ENCODE measurements around the gene WWTR1.

Gene WWTR1

DNA sequence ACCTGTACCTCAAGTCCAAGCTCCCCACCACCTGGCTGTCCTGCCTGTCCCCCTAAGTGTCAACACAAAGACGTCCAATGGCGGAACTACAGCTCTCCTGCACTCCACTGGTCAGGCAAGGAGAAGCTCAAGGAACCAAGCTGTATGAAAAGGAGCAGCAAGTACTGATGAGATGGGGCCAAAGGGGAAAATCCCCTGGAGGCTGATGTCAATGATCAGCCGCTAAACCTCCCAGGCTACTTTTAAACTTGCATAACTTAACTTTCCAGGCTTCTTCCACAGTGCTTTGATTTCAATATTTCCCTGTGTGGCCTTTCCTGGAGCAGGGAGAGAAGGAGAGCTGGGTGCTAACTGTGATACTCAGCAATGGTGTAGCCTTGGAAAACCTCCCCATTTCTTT, 148.3 kb downstream of the WWTR1 start:
- Histone ChIP-seq H2AFZ (ENCODE audit: low read depth, low read length) (no peak overlapping the region), H3K4me1 (ENCODE audit: insufficient read depth, low read length) (no peaks in the 10 kb centered on the region), H3K9me3 (ENCODE audit: low read length) (no peaks in the 10 kb centered on the region), H3K4me3 (ENCODE audit: low read length) (no peak overlapping the region), H3K36me3 (ENCODE audit: insufficient read depth, low read length) (no peaks in the 10 kb centered on the region), H3K27me3 (ENCODE audit: insufficient read depth, low read length) (no peaks in the 10 kb centered on the region)

DNA sequence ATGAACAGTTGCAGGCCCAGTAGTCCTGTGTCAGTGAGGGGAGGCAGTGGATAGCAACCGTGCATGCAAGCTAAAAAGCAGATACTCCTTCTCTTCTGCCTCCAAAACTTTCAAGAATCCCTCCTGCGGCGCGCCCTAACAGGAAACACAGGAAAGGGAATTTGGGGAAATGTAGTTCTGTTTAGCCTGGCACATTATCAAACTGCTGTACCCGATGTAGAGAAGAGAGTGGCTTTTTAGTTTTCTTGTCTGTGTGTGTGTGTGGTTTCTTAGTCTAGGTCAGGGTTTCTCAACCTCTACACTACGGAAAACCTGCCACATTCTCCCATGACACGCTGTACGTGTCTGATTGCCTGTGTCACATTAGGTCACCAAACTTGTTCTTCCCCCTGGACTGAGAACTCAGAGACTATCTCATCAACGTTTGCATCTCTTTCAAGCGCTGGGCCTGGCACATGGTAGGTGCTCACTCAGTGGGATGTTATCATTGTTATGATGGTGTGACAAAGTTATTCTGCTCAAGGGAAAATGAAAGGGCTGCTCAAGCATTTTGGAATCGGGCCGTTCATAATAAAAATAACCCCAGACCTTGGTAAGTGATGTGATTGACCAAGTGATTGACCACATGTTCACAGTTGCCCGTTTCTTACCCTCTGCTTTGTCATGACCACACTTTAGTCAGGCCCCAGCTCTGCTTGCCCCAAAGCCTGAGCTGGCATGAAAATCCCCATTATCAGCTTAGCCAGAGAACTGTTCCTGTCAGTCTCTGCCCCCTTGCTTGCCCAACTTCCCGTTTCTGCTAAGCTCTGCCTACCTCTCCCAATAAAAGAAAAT, 150.1 kb downstream of the WWTR1 start:
- Histone ChIP-seq H3K4me3 (ENCODE audit: low read length) (no peak overlapping the region), H3K27me3 (ENCODE audit: insufficient read depth, low read length) (no peaks in the 10 kb centered on the region), H3K9me3 (ENCODE audit: low read length) (no peaks in the 10 kb centered on the region), H2AFZ (ENCODE audit: low read depth, low read length) (no peak overlapping the region), H3K36me3 (ENCODE audit: insufficient read depth, low read length) (no peaks in the 10 kb centered on the region), H3K4me1 (ENCODE audit: insufficient read depth, low read length) (no peaks in the 10 kb centered on the region)

DNA sequence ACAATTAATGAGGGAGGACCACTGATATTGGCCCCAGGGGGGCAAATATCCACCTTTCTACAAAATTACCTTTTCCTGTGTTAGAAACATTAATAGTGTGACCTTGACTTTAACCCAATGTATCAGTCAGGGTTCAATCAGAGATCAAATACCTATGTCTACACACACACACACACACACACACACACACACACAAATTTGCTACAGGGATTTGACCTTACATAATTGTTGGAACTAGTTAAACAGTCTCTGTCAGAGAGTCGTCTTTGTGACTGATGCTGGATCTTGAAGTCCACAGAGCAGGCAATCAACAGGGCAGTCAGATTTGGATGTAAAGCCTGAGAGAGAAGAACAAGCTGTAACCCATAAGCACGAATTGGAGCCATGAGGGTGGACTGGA, 150.9 kb downstream of the WWTR1 start:
- no peak overlapping the region for H3K4me3 ChIP-seq (ENCODE audit: low read length)
- H3K27me3 ChIP-seq (ENCODE audit: insufficient read depth, low read length): no peaks in the 10 kb centered on the region

DNA sequence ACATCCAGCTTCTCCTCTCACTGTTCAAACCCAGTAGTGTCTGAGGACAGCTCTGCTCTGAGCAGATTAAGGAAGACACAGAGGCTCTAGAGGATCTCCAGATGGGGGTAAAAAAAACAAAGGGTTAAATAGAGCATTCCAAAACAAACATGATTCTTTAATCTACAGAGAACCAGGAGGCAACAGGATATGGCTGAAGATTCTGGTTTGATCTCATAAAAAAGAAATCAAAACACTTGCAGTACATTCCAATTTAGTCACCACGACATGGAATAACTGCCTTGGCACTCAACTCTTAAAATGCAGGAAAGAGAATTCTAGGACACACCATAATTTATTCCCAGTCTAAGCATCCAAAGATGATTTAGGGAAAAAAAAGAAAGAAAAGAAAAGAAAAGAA, 151.3 kb downstream of the WWTR1 start:
- no peak overlapping the region for H3K4me3 ChIP-seq (ENCODE audit: low read length)
- no peak overlapping the region for H2AFZ ChIP-seq (ENCODE audit: low read depth, low read length)
- H3K9me3 ChIP-seq (ENCODE audit: low read length): no peaks in the 10 kb centered on the region
- no peaks in the 10 kb centered on the region for H3K27me3 ChIP-seq (ENCODE audit: insufficient read depth, low read length)
- no peaks in the 10 kb centered on the region for H3K36me3 ChIP-seq (ENCODE audit: insufficient read depth, low read length)
- H3K4me1 ChIP-seq (ENCODE audit: insufficient read depth, low read length): no peaks in the 10 kb centered on the region

More for the DNA sequence above, 150.9 kb downstream of the WWTR1 start:
- Histone ChIP-seq H2AFZ (ENCODE audit: low read depth, low read length) (no peak overlapping the region), H3K36me3 (ENCODE audit: insufficient read depth, low read length) (no peaks in the 10 kb centered on the region), H3K4me1 (ENCODE audit: insufficient read depth, low read length) (no peaks in the 10 kb centered on the region), H3K9me3 (ENCODE audit: low read length) (no peaks in the 10 kb centered on the region)

DNA sequence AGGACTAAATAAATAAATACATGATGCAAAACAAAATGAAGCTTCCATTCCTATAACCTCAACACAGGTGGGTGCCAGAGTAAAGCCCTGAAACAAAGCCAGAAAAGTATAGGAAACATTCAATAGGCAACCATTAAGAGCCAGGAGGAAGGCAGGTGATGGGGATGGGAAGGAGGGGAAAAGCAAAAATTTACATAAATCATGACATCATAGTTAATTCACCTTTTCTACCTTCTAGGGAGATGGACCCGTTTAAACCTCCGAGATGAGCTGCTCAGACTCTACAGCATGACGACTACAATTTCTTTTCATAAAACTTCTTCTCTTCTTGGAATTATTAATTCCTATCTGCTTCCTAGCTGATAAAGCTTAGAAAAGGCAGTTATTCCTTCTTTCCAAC, 155.4 kb downstream of the WWTR1 start:
- Histone ChIP-seq H3K9me3 (ENCODE audit: low read length) (no peaks in the 10 kb centered on the region), H3K36me3 (ENCODE audit: insufficient read depth, low read length) (no peaks in the 10 kb centered on the region), H3K4me1 (ENCODE audit: insufficient read depth, low read length) (no peaks in the 10 kb centered on the region), H3K4me3 (ENCODE audit: low read length) (no peak overlapping the region), H3K27me3 (ENCODE audit: insufficient read depth, low read length) (no peaks in the 10 kb centered on the region), H2AFZ (ENCODE audit: low read depth, low read length) (no peak overlapping the region)

DNA sequence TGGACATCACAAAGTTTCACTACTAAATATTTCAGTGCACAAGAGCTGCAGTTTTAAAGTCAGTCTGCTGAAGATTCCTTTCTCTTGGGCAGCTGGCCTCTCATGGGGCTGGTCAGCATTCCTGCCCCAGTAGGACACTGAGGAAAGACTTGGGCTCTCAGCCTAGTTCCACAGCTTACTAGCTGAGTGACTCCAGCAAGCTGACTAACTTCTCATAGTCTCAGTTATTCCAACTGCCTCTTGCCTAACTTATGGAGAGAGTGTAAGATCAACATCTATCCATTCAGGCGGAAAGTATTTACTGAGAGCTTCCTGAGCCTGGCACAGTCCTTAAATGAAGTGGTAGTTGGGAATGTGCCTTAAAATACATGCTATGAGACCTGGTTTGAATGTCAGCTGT, 156.3 kb downstream of the WWTR1 start:
- H3K27me3 ChIP-seq (ENCODE audit: insufficient read depth, low read length): no peaks in the 10 kb centered on the region
- H3K4me3 ChIP-seq (ENCODE audit: low read length): no peak overlapping the region
- H3K9me3 ChIP-seq (ENCODE audit: low read length): no peaks in the 10 kb centered on the region
- H3K36me3 ChIP-seq (ENCODE audit: insufficient read depth, low read length): no peaks in the 10 kb centered on the region
- no peaks in the 10 kb centered on the region for H3K4me1 ChIP-seq (ENCODE audit: insufficient read depth, low read length)
- H2AFZ ChIP-seq (ENCODE audit: low read depth, low read length): no peak overlapping the region

DNA sequence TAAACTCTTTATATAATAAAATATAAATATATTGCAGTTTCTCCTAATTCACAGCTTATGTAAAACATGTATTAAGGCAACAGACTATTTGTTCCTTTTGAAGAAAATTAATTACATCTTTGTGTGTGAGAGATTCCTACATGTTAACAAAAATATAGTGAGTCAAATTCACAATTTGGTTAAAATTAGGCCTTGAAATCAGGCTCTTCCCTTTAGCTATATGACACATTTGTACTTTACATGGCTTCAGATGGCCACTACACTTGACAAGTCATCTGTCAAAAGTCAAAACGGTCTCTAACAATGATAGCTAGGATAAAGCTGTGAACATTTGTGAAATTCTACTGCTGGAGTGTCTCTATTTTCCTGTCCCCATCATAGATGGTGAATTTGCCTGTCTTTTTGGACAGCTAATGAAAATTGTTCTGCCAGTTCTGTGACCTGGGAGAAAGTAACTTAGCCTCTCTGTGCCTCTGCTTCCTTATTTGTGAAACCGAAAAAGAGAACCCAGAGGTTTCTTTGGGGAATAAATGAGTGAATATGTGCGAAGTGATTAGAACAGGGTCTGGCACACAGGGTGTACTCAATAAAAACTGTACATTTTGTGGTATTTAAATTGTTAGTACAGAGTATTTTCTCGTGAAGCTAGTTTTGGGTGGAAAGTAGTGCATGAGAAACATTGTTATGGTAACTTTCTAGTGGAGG, 159.7 kb downstream of the WWTR1 start:
- Histone ChIP-seq H3K4me1 (ENCODE audit: insufficient read depth, low read length) (no peaks in the 10 kb centered on the region), H3K27me3 (ENCODE audit: insufficient read depth, low read length) (no peaks in the 10 kb centered on the region), H3K36me3 (ENCODE audit: insufficient read depth, low read length) (no peaks in the 10 kb centered on the region), H3K9me3 (ENCODE audit: low read length) (no peaks in the 10 kb centered on the region), H3K4me3 (ENCODE audit: low read length) (no peak overlapping the region), H2AFZ (ENCODE audit: low read depth, low read length) (no peak overlapping the region)

DNA sequence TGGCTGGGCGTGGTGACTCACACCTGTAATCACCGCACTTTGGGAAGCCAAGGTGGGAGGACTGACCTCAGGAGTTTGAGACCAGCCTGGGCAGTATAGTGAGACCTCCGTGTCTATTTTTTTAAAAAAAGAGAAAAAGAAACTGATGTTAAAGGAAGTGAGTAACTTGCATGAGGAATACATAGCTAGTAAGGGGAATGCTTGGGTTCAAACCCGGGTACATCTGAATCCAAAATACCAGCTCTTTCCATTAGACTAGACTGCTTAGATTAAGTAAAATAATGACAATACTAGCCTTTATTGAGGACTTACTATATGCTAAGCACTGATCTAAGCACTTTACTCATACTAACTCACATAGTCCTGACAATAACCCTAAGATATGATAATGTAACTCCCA, 160.9 kb downstream of the WWTR1 start:
- H3K4me3 ChIP-seq (ENCODE audit: low read length): no peak overlapping the region
- no peaks in the 10 kb centered on the region for H3K9me3 ChIP-seq (ENCODE audit: low read length)
- H3K4me1 ChIP-seq (ENCODE audit: insufficient read depth, low read length): no peaks in the 10 kb centered on the region
- H3K36me3 ChIP-seq (ENCODE audit: insufficient read depth, low read length): no peaks in the 10 kb centered on the region
- no peak overlapping the region for H2AFZ ChIP-seq (ENCODE audit: low read depth, low read length)
- peaks cover 6% of the 10 kb centered on the region for H3K27me3 ChIP-seq (ENCODE audit: insufficient read depth, low read length)

DNA sequence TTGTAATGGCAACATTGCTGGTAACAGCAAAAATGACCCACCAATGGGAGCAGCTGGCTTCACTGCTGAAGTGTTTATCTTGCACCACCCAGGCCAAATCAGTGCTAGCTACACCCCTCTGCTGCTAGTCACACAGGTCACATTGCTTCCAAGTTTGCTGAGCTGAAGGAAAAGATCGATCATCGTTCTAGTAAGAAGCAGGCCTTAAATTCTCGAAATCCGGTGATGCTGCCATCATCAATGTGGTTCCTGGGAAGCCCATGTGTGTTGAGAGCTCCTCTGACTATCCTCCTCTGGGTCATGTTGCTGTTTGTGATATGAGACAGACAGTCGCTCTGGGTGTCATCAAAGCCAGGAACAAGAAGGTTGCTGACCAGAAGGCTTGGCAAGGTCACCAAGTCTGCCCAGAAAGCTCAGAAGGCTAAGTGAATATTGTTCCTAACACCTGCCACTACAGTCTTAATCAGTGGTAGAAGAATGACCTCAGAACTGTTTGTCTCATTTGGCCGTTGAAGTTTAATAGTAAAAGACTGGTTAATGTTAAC, 162.2 kb downstream of the WWTR1 start:
- no peaks in the 10 kb centered on the region for H3K9me3 ChIP-seq (ENCODE audit: low read length)
- no peak overlapping the region for H2AFZ ChIP-seq (ENCODE audit: low read depth, low read length)
- no peak overlapping the region for H3K4me3 ChIP-seq (ENCODE audit: low read length)
- H3K27me3 ChIP-seq (ENCODE audit: insufficient read depth, low read length): peaks cover 6% of the 10 kb centered on the region
- H3K4me1 ChIP-seq (ENCODE audit: insufficient read depth, low read length): no peaks in the 10 kb centered on the region
- H3K36me3 ChIP-seq (ENCODE audit: insufficient read depth, low read length): no peaks in the 10 kb centered on the region

DNA sequence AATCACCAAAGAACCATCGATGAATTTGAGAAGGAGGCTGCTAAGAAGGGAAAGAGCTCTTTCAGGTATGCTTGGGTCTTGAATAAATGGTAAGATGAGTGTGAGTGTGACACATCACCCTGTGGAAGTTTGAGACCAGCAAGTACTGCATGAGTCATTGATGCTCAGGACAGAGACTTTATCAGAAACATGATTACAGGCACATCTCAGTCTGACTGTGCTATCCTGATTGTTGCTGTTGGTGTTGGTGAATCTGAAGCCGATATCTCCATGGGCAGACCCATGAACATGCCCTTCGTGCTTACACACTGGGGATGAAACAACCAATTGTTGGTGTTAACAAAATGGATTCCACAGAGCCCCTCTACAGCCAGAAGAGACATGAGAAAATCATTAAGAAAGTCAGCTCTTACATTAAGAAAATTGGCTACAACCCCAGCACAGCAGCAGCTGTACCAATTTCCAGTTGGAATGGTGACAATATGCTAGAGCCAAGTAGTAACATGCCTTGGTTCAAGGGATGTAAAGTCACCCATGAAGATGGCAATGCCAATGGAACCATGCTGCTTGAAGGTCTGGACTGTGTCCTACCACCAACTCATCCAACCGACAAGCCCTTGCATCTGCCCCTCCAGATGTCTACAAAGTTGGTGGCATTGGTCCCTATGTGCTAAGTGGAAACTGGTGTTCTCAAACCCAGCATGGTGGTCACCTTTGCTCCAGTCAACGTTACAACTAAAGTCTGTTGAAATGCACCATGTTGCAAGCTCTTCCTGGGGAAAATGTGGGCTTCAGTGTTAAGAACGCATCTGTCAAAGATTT, 162.9 kb downstream of the WWTR1 start:
- no peaks in the 10 kb centered on the region for H3K9me3 ChIP-seq (ENCODE audit: low read length)
- peaks cover 6% of the 10 kb centered on the region for H3K27me3 ChIP-seq (ENCODE audit: insufficient read depth, low read length)
- H3K4me3 ChIP-seq (ENCODE audit: low read length): no peak overlapping the region
- H3K36me3 ChIP-seq (ENCODE audit: insufficient read depth, low read length): no peaks in the 10 kb centered on the region
- H2AFZ ChIP-seq (ENCODE audit: low read depth, low read length): no peak overlapping the region
- no peaks in the 10 kb centered on the region for H3K4me1 ChIP-seq (ENCODE audit: insufficient read depth, low read length)

DNA sequence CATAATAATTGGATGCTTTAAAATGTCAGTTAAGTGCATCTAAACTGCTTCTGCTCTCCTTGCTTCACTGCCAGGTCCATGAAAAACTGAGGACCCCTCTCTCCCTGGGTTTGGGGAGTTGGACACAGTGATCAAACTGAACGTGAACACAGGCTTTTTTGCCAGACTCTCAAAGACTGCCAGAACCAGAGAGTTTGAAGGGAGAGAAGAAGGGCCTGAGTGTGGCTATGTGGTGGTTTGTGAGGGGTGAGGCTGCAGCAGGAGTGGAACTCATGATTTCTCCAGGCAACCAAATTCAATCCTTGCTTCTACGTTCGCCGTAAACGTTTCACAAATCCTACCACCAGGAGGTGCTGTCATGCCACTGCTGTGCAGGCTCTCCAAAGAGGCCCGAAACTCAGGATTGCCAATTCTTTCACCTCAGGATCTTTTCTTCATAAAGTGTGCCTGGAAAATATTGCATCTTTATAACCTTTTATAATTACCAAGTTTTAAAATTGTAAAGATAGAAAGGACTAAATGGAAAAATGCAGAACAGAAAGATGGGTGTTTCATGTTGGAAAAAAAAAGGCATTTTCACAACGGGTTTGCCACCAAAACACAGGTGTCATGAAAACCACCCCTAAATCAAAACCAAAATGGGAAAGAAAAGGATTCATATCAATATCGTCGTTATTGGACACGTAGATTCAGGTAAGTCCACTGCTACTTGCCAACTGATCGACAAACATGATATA, 163.6 kb downstream of the WWTR1 start:
- Histone ChIP-seq H3K36me3 (ENCODE audit: insufficient read depth, low read length) (no peaks in the 10 kb centered on the region), H2AFZ (ENCODE audit: low read depth, low read length) (no peak overlapping the region), H3K4me1 (ENCODE audit: insufficient read depth, low read length) (no peaks in the 10 kb centered on the region), H3K4me3 (ENCODE audit: low read length) (no peak overlapping the region), H3K9me3 (ENCODE audit: low read length) (no peaks in the 10 kb centered on the region), H3K27me3 (ENCODE audit: insufficient read depth, low read length) (peaks cover 6% of the 10 kb centered on the region)

DNA sequence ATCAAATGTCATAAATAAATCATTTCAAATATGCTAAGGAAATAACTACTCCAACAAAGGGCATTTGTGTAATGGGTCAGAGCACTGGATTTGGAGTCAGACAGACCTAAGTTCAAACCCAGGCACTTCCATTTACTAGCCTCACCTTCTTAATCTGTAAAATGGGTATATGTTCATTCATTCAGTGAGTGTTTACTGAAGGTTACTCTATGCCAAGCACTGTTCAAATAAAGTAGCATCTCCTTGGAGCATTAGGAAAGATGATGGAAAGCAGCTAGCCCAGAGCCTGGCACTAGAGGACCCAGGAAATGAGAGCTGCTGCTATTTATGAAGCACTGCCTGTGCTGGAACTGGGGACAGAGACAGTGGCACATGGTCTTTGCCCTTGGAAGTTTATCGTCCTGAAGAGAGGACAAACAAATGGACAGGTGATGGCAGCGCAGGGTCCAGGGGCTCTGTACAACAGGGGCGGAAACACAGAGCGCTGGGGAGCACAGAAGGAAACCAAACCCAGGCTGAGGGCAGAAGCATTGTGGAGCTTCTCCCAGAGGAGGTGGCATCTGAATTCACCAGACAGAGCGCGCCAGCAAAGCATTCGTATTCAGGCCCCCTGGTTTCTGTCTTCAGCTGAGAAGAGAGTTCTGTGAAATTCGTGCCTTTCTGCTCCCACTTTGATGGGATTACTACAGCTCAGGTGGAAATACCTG, 164.4 kb downstream of the WWTR1 start:
- Histone ChIP-seq H3K9me3 (ENCODE audit: low read length) (no peaks in the 10 kb centered on the region), H3K27me3 (ENCODE audit: insufficient read depth, low read length) (peaks cover 6% of the 10 kb centered on the region), H3K36me3 (ENCODE audit: insufficient read depth, low read length) (no peaks in the 10 kb centered on the region), H3K4me1 (ENCODE audit: insufficient read depth, low read length) (no peaks in the 10 kb centered on the region), H3K4me3 (ENCODE audit: low read length) (no peak overlapping the region), H2AFZ (ENCODE audit: low read depth, low read length) (no peak overlapping the region)
